GM19395 (cell line): ENCODE data around the gene ASB18.

Experiments used
- ATAC-seq: cut with Tn5 transposase; IDR thresholded peaks from one replicate; pipeline ENCODE4 v1.9.1; 2021; ENCODE audit warnings: mild to moderate bottlenecking, moderate library complexity; ENCODE audit not compliant: unreplicated experiment

ASB18 gene

DNA sequence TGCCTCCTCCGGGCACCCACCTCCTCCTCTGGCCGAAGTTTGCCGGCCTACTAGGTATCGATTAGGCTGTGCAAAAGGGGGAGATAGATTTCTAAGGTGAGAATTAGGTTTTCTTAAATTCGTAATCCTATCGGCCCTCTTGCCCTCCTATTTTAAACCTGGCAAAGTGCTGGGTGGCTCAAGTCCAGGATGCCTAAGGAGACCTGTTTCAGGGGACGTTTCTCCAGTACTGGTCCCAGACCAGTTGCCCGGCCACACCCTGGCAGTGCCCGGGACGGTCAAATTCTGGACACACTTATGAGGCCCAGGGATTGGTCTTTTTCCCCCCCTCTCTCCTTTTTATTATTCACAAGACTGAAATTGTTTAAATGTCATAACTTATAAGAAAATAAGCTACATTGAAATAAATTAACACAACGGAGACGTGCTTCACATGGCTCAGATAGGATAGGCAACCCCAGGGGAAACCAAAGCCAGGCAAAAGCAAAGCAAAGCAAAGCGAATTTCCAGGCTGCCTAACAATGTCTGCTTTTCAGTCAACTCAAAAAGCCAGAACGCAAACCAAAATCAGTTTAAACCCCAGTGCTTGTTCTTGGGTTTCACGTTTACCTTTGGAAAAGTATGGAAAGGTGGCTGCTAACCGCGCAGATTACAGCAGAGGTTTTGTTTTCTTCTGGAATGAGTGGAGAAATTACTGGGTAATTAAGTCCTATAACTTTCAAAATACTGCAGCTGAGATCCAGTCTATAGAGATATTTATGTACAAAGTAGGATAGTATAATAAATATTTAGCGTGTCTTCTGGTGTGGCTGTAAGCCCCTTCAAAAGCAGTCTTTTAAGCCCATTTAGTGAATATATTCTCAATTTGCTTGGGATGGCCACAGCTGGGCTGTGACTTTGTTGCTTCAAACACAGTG is 99.0 kb downstream of the ASB18 start:
- ATAC-seq, result no peak

DNA sequence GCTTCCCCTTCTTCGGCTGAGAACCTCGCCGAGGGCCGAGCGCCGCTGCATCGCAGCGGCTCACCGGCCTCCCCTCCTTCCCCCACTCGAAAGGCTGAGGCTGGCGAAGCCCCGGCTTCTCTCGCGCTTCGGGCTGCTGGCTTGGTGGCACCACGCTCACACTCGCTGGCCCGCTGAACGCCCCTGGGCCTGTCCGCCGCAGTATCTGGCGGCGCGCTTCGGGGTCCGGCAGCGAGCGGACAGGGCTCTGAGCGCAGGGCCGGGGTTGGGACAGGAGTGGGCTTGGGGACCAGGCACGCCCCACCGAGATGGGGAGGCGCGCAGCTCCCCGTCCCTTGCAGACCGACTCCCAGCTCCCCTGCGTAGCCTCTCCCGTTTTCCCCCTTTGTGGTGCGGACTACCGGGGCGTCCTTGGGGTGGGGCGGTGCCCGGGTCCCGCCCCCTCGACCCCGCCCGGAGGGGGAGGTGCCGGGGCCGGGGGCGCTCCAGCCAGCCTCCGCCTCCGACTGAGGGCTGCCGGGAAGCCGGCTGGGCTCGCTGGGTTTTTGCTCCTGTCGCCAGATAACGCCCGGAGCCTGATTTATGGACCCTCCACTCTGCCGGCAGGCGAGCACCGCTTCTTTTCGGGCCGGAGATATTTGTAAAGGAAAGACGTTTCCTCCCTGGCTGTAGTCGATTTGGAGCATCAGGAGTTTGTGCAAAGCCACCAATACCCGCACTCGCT is 99.8 kb downstream of the ASB18 start:
- no peak for ATAC-seq

DNA sequence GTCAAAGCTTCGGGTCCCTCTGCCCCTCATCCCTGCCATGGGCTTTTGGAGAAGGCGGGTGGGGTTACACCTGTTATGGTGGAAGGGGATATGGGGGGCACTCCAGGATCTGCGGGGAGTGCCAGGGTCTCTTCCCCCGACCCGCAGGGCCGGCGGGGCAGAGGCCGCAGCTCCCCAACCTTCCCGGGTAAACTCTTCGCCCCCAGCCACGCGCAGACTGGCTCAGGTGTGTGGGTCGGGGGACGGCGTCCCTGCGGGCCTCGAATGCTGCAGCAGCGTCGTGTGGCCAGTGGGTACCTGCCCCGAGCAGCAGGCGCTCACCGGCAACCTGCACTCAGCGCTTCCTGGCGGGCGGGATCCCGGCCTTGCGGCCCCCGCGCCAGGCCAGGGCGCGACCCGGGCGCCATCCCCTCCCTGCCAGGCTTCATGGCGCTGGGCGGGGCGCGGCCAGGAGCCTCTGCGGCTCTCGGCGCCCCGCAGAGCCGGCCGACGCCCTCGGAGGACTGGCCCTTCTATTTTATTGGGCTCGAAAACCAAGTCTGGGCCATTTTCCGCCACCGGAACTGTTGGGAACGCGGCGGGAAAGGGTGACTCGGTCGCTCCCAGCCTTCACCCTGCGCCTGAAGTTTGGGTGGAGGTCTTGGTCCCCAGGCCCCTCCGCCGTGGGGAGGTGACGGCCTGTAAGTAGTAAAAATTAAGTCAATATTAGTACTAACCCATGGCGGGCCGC is 100.6 kb downstream of the ASB18 start:
- no peak for ATAC-seq

DNA sequence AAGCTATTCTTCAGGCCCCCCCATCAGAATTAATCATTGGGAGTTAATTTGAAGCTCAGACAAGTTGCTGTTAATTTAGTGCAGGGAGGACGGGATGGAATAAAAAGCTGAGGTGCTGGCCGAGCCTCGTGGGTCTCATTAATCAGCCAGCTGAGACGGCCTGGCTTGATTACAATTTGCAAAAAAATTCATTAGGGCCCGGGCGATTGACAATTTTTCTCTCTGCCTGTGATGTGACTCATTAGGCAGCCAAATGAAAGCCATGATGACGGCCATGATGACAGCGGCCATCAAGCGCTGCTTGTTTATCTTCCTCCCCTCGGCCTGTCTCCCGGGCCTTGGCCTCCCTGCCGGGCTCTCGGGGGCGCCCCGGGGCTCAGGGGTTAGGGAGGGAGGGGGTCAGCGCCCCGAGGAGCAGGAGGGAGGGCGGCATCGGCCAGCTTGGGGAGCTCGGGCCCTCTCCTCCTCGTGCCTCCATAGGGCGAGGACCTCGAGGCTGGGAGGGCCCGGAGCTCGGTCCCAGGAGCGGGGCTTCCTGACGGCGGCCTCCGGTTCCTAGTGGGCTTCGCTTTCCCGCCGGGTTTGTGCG is 101.2 kb downstream of the ASB18 start:
- ATAC-seq, result no peak

DNA sequence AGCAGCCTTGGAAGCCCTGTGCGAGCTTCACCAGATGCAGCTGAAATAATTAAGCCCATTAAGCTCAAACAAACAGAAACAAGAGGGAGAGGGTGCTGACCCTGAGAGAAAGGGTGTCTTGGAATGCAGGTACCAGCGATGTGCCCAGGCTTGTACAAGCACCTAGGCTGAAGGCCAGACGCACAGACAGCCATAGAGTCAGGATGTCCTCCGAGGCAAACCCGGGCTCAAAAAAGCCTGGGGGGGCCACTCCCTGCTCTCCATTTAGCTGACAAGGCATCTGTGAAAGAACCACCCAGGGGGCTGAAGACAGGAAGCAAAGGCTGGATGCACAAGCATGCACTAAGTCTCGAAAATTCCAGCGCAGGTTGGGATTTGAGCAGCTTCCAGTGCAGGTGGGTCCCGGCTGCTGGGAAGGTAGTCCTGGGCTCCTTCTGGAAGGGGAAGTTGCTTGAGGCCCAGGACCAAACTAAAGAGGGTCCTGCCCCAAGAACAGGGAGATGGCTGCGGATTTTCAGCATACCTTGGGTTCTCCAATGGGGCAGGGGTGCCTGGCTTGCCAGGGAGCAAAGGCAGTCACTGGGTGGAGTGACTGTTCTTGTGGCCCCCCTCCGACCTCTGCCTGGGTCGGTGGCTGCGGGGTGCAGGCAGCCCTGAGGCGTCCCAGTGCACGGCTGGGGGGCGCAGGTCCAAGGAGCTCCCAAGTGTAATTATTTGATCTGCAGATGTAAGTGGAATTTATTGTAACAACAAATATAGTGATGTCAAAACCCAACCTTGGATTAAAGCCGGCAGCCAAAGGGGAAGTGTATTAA is 102.0 kb downstream of the ASB18 start:
- ATAC-seq, result no peak

DNA sequence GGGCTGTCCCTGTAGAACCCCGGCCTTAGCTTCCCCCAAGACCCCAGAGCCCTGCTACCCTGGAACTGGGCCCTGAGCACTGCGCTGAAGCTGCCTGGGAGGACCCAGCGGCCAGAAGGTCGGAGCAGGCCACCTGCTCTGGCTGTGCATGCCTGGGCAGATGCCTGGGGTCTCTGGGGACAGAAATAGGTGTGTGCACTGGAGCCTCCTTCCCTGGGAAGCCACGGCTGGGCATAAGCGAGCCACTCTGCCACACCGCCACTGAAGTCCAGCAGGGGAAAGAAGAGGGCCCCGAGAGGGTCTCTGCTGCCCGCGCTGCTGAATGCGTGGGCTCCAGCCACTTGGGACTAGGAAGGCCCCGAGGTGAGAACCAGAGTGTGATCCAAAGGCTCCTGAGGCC is 102.7 kb downstream of the ASB18 start:
- no peak for ATAC-seq

DNA sequence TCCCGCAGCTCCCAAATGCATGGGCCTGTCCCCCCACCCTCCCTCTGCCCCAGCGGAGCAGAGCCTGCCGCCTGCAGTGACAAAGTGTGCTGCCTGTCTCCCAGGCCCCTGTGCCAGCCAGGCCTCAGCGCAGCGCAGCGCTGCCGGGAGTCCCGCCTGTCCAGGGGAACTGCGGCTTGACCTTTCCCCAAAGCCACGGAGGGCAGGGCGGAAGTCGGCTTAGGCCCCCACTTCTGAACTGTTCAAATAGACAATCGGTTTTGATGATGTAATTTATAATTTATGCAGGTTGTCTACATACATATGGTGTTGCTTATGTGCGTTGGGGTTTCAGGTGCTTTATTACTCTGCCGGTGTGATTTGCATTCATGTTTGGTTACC is 103.1 kb downstream of the ASB18 start:
- ATAC-seq, result no peak

DNA sequence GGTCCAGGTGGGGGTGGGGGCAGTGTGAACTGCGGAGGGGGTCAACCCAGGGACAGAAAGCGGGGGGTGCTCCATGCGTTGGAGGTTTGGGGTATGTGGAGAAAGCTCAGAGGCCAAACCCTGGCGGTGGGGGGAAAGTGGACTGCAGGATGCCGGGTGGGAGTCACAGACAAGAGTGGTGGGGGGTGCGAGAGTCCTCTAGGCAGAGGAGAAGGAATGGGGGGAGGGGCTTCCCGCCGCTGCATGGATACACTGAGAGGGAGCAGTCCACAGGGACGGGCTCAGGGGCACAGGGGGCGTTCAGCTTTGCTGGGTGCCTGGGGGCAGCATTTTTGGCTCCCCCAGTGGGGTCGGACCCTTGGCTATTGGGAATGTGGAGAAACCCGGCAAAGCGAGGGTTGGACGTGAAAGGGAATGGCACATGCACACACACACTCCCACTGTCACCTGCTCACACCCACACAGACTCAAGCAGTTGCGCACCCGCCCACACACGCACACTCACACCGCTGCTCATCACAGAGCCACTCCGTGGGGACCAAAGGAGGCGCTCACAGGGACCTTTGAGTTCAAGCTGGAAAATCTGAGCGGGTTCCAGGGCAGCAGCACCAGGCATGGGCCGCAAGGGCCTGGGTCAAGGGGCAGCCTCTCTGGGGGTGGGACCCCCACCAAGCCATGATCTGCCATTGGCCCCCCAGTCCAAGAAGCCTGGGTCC is 103.7 kb downstream of the ASB18 start:
- ATAC-seq, result no peak

DNA sequence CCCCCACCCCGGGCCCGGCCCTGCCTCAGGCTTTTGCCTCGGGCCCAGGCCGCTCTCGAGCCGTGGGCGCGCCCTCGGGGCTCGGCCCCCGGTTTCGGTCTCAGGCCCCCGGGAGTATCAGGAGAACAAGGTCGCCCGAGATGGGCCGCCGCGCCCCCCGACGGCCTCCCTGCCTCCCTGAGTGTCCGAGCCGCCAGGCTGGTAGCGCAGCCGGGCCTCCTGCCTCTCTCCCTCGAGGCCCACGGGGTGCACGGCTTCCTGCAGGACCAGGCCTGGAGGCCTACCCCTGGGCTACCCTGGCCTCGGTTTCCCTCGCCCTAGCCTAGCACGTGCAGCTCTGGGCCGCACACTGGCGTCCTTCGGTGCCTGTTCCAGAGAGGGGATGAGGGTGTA is 104.4 kb downstream of the ASB18 start:
- no peak for ATAC-seq

DNA sequence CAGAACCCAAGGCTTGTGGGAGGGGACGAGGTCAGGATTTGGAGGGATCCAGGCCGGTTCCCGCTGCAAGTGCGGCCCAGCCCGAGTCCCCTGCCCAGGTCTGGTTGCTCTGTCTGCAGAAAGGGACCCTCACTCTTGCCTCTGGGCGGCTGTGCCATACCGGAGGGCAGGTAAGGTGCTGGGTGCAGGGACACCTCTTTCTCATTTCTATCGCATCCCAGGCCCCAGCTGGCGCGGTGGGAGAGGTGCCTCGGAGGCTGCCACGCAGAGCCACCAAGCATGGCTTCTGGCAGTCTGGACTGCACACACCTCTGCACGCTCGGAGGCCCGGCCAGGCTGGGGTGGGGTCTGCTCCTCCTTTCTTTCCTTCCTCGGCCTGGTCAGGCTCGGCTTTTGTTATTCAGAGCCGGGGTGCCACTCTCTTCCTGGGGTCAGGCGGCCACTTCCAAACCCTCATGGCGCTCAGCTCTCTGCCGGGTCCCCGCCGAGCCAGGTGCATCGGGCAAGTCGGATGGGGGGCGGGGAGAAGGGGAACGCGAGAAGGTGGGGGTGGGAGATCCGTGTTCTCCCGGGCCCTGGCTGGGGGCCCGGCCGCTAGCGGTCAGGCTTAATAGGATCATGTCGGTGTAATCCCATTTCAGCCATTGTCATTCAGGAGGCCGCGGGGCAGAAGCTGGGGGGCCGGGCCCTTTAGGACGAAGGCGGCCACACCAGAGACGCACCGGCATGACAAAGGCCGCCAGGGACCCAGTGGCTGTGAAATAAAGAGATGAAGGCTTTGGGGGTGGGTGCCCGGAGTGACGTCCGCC is 105.0 kb downstream of the ASB18 start:
- ATAC-seq, result no peak

DNA sequence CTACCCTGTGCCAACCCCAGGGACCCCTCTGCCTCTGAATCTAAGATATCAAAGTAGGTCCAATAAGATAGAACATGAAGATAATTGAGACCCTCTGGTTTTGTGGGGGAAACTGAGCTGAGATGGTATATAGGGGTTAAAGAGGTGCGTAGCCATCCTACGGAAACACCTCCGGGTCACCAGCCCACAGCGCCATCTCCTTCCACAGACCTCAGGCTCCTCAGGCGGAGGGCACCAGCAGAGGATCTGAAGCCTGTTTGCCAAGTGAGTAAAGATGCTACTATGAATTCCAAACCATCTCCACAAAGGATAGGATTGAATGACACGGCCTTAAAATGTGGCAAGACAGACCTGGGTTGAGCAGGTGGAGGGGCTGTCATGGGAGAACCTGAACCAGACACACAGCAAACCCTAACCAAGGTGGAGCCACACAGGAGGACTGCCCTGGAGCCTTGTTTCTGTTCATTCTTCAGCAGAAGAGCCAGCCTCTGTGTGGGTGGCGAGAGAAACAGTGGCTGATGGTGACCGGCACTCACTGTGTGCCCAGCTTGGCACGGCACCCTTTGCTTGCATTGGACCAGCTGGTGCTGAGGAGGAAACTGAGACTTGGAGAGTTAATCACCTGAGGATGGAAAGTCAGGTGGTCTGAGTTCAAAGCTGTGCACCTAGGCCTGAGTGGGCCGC is 106.2 kb downstream of the ASB18 start:
- no peak for ATAC-seq

DNA sequence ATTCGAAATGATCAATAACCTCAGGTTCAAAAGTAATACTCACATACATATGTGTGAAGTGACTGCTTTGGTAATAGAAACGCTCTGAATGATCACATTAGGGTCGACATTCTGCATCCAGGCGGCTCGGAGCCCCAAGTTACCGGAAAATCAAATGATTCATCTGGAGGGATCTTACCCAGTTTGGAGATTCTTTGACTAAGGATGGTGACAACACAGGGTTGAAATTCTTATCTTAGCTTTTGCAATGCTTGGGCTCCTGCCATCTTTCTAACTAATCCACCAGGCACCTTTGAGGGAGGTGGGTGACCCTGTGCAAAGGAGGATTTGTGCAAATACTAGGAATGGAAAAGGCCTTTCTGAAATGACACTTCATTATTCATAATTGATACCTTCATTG is 106.8 kb downstream of the ASB18 start:
- no peak for ATAC-seq

DNA sequence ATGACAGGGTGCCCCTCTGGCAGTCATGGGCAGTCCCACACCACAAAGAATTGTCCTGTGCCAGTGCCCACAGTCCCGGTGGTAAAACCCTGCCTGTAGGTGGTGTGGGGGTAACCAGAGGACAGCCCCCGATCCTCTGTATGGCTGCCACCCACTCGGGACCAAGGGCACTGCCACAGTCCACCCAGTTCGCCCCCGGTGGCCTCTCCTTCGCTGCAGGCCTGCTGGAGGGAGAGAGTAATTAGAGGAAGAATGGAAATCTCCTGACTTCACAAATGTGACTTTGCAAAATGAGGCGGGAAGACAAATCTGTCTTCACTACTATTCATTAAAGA is 107.4 kb downstream of the ASB18 start:
- no peak for ATAC-seq

DNA sequence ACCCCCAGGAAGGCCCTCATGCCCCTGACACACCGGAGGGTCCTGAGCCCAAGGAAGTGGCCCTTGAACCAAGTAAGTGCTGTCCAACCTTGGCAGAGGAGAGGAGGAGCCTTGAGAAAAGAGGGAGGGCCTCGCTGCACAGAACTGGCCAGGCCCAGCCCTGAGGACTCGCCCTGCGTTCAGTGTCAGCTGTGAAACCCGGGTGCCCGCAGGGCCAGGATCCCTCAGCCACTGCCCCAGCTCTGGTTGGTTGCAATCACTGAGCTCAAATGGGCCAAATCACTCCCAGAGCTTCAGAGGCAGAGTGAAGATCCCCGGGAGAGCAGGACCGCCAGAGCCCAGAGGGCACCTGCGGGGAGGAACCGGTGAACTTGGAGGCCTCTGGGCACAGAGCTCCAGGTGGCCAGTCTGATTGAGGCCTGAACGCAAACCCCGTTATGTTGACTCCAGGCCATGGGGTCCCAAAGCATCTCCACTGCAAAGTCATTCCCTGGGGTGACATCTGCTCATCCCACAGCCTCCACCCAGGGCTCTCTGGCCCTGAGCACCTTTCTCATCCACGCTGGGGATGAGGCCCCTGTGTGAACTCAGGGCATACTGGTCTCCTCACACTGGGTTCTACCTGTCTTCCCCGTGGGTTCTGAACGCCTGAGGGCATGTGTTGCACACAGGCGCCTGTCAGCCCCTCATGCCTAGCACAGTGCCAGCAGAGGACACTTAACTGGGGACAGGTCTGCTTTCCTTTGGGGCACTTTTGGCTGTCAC is 107.9 kb downstream of the ASB18 start:
- ATAC-seq, result no peak

DNA sequence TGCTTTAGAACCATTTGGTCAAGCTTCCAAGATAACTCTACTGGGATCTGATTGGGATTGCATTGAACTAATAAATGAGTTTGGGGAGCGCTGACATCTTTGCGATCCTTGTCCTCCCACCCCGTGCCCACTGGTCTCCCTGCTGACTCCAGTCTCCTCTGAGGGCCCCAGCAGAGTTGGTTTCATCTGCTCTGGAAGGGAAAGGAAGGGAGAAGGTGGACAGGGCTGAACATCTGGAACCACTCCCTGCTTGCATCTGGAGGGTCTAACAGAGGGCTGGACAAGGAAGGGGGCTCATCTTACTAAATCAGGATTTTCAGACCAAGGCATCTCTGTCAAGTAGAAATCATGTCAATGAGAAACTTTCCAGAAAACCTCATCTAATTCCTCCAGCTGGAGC is 108.8 kb downstream of the ASB18 start:
- no peak for ATAC-seq

DNA sequence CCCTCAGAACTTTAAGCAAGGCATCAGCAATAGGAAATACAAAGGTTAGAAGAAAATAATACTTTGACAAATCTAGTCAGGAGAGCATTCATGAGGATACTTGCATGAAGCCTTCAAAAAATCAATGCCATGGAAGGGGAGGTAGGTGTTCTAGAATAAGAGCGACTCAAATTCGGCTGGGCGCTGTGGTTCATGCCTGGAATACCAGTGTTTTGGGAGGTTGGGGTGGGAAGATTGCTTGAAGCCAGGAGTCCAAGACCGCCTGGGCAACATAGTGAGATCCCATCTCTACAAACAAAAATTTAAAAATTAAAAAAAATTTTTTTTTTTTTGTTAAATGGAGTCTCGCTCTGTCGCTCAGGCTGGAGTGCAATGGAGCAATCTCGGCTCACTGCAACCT is 117.8 kb downstream of the ASB18 start:
- no peak for ATAC-seq

DNA sequence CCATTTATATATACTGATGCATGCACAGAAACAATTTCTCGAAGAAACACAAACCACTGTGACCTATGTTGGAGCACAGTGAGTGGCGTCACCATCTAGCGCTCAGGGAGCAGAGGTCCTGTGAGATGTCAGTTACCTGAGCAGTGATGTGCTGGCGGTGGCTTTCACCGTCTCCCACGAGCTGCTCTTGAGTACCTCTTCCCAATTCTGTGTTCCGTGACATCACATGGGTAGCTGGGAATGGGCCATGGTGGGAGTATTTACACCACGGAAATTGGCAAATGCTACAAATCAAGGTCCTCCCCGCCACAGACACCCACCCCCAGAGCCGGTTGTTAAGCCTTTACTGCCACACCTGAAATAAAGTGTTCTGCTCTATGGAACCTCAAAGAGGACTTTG is 120.4 kb downstream of the ASB18 start:
- no peak for ATAC-seq
